Hepatocyte (in vitro differentiated cells): ENCODE results near the gene INTS6. TPM values are rescaled to one million over a fixed set of nuclear protein-coding genes. Genes with fewer than 3 reads are reported as not detected.

Experiments used
- DNase-seq: peaks from one replicate; pipeline ENCODE4 v3.0.0-alpha.2; 2016; ENCODE audit warnings: low spot score
- H2AFZ ChIP-seq: fragments of 200-600 bp; sonication (generic); 2 replicates; pipeline ENCODE4 v1.6.0; 2016; ENCODE audit warnings: antibody characterized with exemption, mild to moderate bottlenecking
- H3K27ac ChIP-seq: fragments of 200-600 bp; sonication (generic); 2 replicates; pipeline ENCODE4 v1.5.1; 2016; ENCODE audit warnings: mild to moderate bottlenecking
- H3K27me3 ChIP-seq: fragments of 200-600 bp; sonication (generic); 2 replicates; pipeline ENCODE4 v1.6.1; 2016
- H3K36me3 ChIP-seq: fragments of 200-600 bp; sonication (generic); replicated peaks from 2 replicates; pipeline ENCODE4 v1.5.1; 2016; ENCODE audit warnings: low read depth; ENCODE audit not compliant: insufficient read depth
- H3K4me1 ChIP-seq: fragments of 200-600 bp; sonication (generic); 2 replicates; pipeline ENCODE4 v1.5.1; 2016; ENCODE audit warnings: mild to moderate bottlenecking, moderate library complexity; ENCODE audit not compliant: insufficient read depth
- H3K4me2 ChIP-seq: fragments of 200-600 bp; sonication (generic); 2 replicates; pipeline ENCODE4 v1.6.0; 2016
- H3K4me3 ChIP-seq: fragments of 200-600 bp; sonication (generic); 2 replicates; pipeline ENCODE4 v1.5.1; 2016; ENCODE audit warnings: mild to moderate bottlenecking
- H3K79me2 ChIP-seq: fragments of 200-600 bp; sonication (generic); 2 replicates; pipeline ENCODE4 v1.6.0; 2017; ENCODE audit warnings: mild to moderate bottlenecking
- H3K9me2 ChIP-seq: fragments of 200-600 bp; sonication (generic); replicated peaks from 2 replicates; pipeline ENCODE4 v1.6.0; 2017; ENCODE audit warnings: mild to moderate bottlenecking; ENCODE audit not compliant: insufficient read depth
- H3K9me3 ChIP-seq: fragments of 200-600 bp; sonication (generic); 2 replicates; pipeline ENCODE4 v1.5.1; 2016; ENCODE audit warnings: low read depth, mild to moderate bottlenecking
- H4K20me1 ChIP-seq: fragments of 200-600 bp; sonication (generic); 2 replicates; pipeline ENCODE4 v1.6.0; 2016; ENCODE audit warnings: mild to moderate bottlenecking; ENCODE audit not compliant: insufficient read depth, poor library complexity, severe bottlenecking
- CTCF ChIP-seq: fragments of 200-600 bp; sonication (generic); IDR thresholded peaks from 2 replicates; pipeline ENCODE4 v1.5.1; 2016; ENCODE audit warnings: antibody characterized with exemption, mild to moderate bottlenecking; ENCODE audit not compliant: poor library complexity
- EZH2 ChIP-seq: fragments of 200-600 bp; sonication (generic); IDR thresholded peaks from 2 replicates; pipeline ENCODE4 v1.6.1; 2016; ENCODE audit warnings: antibody characterized with exemption, mild to moderate bottlenecking, borderline replicate concordance
- EZH2phosphoT487 ChIP-seq: fragments of 200-600 bp; sonication (generic); IDR thresholded peaks from one replicate; pipeline ENCODE4 v1.6.1; 2018; ENCODE audit warnings: antibody characterized with exemption, mild to moderate bottlenecking, low read depth, moderate library complexity; ENCODE audit not compliant: unreplicated experiment, severe bottlenecking
- WGBS: methylation state at CpG from one replicate; pipeline ENCODE4 v1.1.6; 2016; ENCODE audit warnings: low lambda C conversion rate; ENCODE audit errors: missing lambda C conversion rate; 5-methylcytosine and 5-hydroxymethylcytosine counted together
- polyA plus RNA-seq: library from polyadenylated mRNA; unstranded; fragments of >200 nt; fragmentation: Nextera tagmentation; extraction: Ambion mirVana; gene quantifications from 2 replicates; pipeline ENCODE4 v1.2.1, GENCODE V29; 2016
- total RNA-seq: library from RNA; depleted of rRNA; stranded (reverse); fragments of >200 nt; gene quantifications from 2 replicates; pipeline ENCODE4 v1.2.3, GENCODE V29; 2014

Gene INTS6
- total RNA-seq, result 40.1 and 51.2 TPM in 2 replicates
- polyA plus RNA-seq, result 28.5 and 30.7 TPM in 2 replicates

GRCh38 chr13:51452361-51453206 is at the start of gene INTS6:
Gene INTS6, minus strand, starts transcription at chr13:51453036. Its CDS starts 511 bp downstream, at chr13:51452525.
- H4K20me1 ChIP-seq, result no peaks in the 10 kb centered on the region
- H2AFZ ChIP-seq, result peak within 1 kb of the TSS; percentile 56
- H3K4me2 ChIP-seq, result peak within 1 kb of the TSS; percentile 93
- no peaks in the 10 kb centered on the region for H3K9me2 ChIP-seq
- WGBS, result 2% methylated on average over 38 of the region's 69 CpGs
- H3K4me1 ChIP-seq, result peaks cover 22% of the 10 kb centered on the region
- H3K9me3 ChIP-seq, result no peaks in the 10 kb centered on the region
- no peak for DNase-seq
- H3K36me3 ChIP-seq, result no peaks in the 10 kb centered on the region
- no peaks in the 10 kb centered on the region for H3K27me3 ChIP-seq
- H3K4me3 ChIP-seq, result peak within 1 kb of the TSS; percentile 68
- TF ChIP-seq EZH2phosphoT487, result no peak
- no peak for TF ChIP-seq EZH2
- TF ChIP-seq CTCF, result no peak
- H3K27ac ChIP-seq, result peak within 1 kb of the TSS; percentile 99
- peaks cover 34% of the 10 kb centered on the region for H3K79me2 ChIP-seq

DNA sequence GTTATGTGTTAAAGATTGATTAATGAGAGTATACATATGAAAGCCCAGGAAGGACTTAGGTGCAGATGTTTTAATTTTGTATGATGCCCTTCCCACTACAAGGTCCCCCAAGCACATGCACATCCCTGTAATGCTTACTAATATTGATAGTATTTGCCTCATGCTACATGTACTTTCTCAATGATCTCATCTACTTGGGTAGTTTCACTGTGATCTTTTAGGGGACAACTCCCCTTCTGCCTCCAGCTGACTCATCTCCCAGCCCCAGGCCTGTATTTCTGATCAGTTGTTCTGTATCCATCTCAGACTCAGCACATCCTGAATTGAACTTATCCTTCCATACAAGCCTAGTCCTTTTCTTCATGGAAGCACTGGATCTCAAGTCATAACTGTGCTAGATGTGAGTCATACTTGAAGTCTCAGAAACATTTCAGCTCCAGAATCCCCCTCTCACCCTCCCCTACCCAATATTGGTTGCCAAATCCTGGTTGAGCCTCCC is 49.4 kb upstream of the INTS6 start:
- no peaks in the 10 kb centered on the region for H3K4me1 ChIP-seq
- H3K9me3 ChIP-seq, result no peaks in the 10 kb centered on the region
- no peaks in the 10 kb centered on the region for H3K36me3 ChIP-seq
- no peak overlapping the region for H3K27ac ChIP-seq
- no peak overlapping the region for H2AFZ ChIP-seq
- H3K4me3 ChIP-seq, result no peak overlapping the region
- DNase-seq, result no peak
- TF ChIP-seq CTCF (no peak), EZH2phosphoT487 (no peak)
- H3K4me2 ChIP-seq, result no peak overlapping the region
- H4K20me1 ChIP-seq, result no peaks in the 10 kb centered on the region
- H3K9me2 ChIP-seq, result no peaks in the 10 kb centered on the region
- no peaks in the 10 kb centered on the region for H3K27me3 ChIP-seq
- H3K79me2 ChIP-seq, result no peaks in the 10 kb centered on the region

DNA sequence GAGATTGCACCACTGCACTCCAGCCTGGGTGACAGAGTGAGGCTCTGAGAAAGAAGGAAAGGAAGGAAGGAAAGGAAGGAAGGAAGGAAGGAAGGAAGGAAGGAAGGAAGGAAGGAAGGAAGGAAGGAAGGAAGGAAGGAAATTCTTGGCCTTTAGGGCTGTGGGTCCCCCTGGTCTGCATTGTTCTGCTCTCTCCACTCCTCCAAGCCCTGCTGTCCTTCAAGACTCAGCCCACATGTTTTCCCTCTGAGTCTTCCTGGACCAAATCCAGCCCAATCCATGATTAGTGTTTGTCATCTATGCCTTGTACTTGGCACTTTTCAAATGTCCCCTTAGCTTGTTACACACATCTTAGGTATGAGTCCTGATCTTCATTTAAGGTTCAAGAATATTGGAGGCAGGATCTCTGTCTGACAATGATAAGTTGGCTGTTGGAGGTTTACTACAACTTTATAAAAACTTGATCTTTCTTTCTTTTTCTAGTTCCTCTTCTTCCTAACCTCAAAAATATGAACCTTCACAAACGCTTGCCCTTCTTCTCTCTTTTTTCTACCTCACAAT is 48.8 kb upstream of the INTS6 start:
- Histone ChIP-seq H3K79me2 (no peaks in the 10 kb centered on the region), H3K9me3 (no peaks in the 10 kb centered on the region), H4K20me1 (no peaks in the 10 kb centered on the region), H2AFZ (no peak overlapping the region), H3K9me2 (no peaks in the 10 kb centered on the region), H3K4me2 (no peak overlapping the region), H3K36me3 (no peaks in the 10 kb centered on the region), H3K27ac (no peak overlapping the region), H3K4me3 (no peak overlapping the region), H3K27me3 (no peaks in the 10 kb centered on the region), H3K4me1 (no peaks in the 10 kb centered on the region)
- WGBS, result 94% methylated on average over 1 of the region's 1 CpG
- no peak for TF ChIP-seq EZH2
- no peak for TF ChIP-seq EZH2phosphoT487
- no peak for TF ChIP-seq CTCF
- DNase-seq, result no peak
